ENCODE data around the gene LACRT. TPM values are rescaled to one million over a fixed set of nuclear protein-coding genes. Genes with fewer than 3 reads are reported as not detected.
"Not testable (repeated sequence)": the region's sequence is repeated elsewhere in the genome, so short reads cannot be mapped to it uniquely, and the experiment has no call there.

Gene LACRT
- total and polyA plus RNA-seq, 2 experiments from 2014 or later, result not detected

GRCh38 chr12:54678131-54678530 lies 43.4 kb upstream of the LACRT start:
- H3K79me2 ChIP-seq (ENCODE audit: insufficient read depth), result no peaks in the 10 kb centered on the region
- H3K27me3 ChIP-seq (replicated peaks; ENCODE audit: insufficient read depth), result peaks cover 12% of the 10 kb centered on the region; the same call in 1 of the 2 replicates
- H3F3A ChIP-seq (ENCODE audit: insufficient read depth), result no peaks in the 10 kb centered on the region
- H2AFZ ChIP-seq, result no peak overlapping the region
- no peak overlapping the region for H3K27ac ChIP-seq
- H3K9me2 ChIP-seq (ENCODE audit: insufficient read depth), result no peaks in the 10 kb centered on the region
- H3K9ac ChIP-seq, result no peak overlapping the region
- no peak for DNase-seq
- H3K4me1 ChIP-seq (ENCODE audit: insufficient read depth), result no peaks in the 10 kb centered on the region
- in situ Hi-C loops (cut with MboI), result no loop called here
- H4K20me1 ChIP-seq (ENCODE audit: insufficient read depth), result no peaks in the 10 kb centered on the region
- 21 to 32% methylated on average over 5 of the region's 5 CpGs for WGBS, 2 experiments (ENCODE audit: low coverage in 1 of 2, low lambda C conversion rate in 2 of 2, missing lambda C conversion rate in 2 of 2)
- TF ChIP-seq EZH2phosphoT487 (IDR thresholded peaks at IDR 0.05; ENCODE audit: insufficient read depth, low read depth) (no peak), EZH2 (IDR thresholded peaks at IDR 0.05; ENCODE audit: insufficient read depth, poor library complexity, severe bottlenecking) (no peak)
- H3K4me3 ChIP-seq, result no peak overlapping the region
- H3K9me3 ChIP-seq (ENCODE audit: low read depth), result no peaks in the 10 kb centered on the region
- no peaks in the 10 kb centered on the region for H3K36me3 ChIP-seq (ENCODE audit: low read depth)
- H3K4me2 ChIP-seq (ENCODE audit: unreplicated experiment), result no peak overlapping the region

- no peaks in the 10 kb centered on the region for H3K9me3 ChIP-seq (ENCODE audit: low read depth)
- no peaks in the 10 kb centered on the region for H4K20me1 ChIP-seq (ENCODE audit: insufficient read depth)
- no peaks in the 10 kb centered on the region for H3K9me2 ChIP-seq (ENCODE audit: insufficient read depth)
- no peak overlapping the region for H3K4me2 ChIP-seq (ENCODE audit: unreplicated experiment)
- no peak overlapping the region for H3K4me3 ChIP-seq
- no peaks in the 10 kb centered on the region for H3K4me1 ChIP-seq (ENCODE audit: insufficient read depth)
- H3F3A ChIP-seq (ENCODE audit: insufficient read depth), result no peaks in the 10 kb centered on the region
- TF ChIP-seq EZH2phosphoT487 (IDR thresholded peaks at IDR 0.05; ENCODE audit: insufficient read depth, low read depth) (no peak), EZH2 (IDR thresholded peaks at IDR 0.05; ENCODE audit: insufficient read depth, poor library complexity, severe bottlenecking) (no peak)
- no peaks in the 10 kb centered on the region for H3K36me3 ChIP-seq (ENCODE audit: low read depth)
- no peak overlapping the region for H2AFZ ChIP-seq
- H3K27ac ChIP-seq, result no peak overlapping the region
- 48 to 53% methylated on average over 5 of the region's 5 CpGs for WGBS, 2 experiments (ENCODE audit: low coverage in 1 of 2, low lambda C conversion rate in 2 of 2, missing lambda C conversion rate in 2 of 2)
- H3K27me3 ChIP-seq (replicated peaks; ENCODE audit: insufficient read depth), result peaks cover 9% of the 10 kb centered on the region; the same call in 1 of the 2 replicates
- in situ Hi-C loops (cut with MboI), result no loop called here
- no peaks in the 10 kb centered on the region for H3K79me2 ChIP-seq (ENCODE audit: insufficient read depth)
- H3K9ac ChIP-seq, result no peak overlapping the region
- no peak for DNase-seq
Observed at GRCh38 chr12:54667945-54668344, 33.2 kb upstream of the LACRT start.

GRCh38 chr12:54666008-54666407 lies 31.3 kb upstream of the LACRT start:
- Histone ChIP-seq H3K9me3 (ENCODE audit: low read depth) (no peaks in the 10 kb centered on the region), H3F3A (ENCODE audit: insufficient read depth) (no peaks in the 10 kb centered on the region), H3K79me2 (ENCODE audit: insufficient read depth) (no peaks in the 10 kb centered on the region), H3K36me3 (ENCODE audit: low read depth) (no peaks in the 10 kb centered on the region), H2AFZ (no peak overlapping the region), H3K27ac (no peak overlapping the region), H3K9me2 (ENCODE audit: insufficient read depth) (no peaks in the 10 kb centered on the region), H3K27me3 (replicated peaks; ENCODE audit: insufficient read depth) (0 out of 2 replicates have a peak, but pooled peaks cover 5% of the 10 kb centered on the region), H4K20me1 (ENCODE audit: insufficient read depth) (no peaks in the 10 kb centered on the region), H3K4me1 (ENCODE audit: insufficient read depth) (no peaks in the 10 kb centered on the region), H3K9ac (no peak overlapping the region), H3K4me3 (no peak overlapping the region), H3K4me2 (ENCODE audit: unreplicated experiment) (no peak overlapping the region)
- in situ Hi-C loops (cut with MboI), result no loop called here
- WGBS, 2 experiments (ENCODE audit: low coverage in 1 of 2, low lambda C conversion rate in 2 of 2, missing lambda C conversion rate in 2 of 2), result 18 to 23% methylated on average over 3 of the region's 3 CpGs
- no peak for TF ChIP-seq EZH2phosphoT487 (IDR thresholded peaks at IDR 0.05; ENCODE audit: insufficient read depth, low read depth)
- TF ChIP-seq EZH2 (IDR thresholded peaks at IDR 0.05; ENCODE audit: insufficient read depth, poor library complexity, severe bottlenecking), result no peak
- no peak for DNase-seq

- H3K36me3 ChIP-seq (ENCODE audit: low read depth); H3K27me3 ChIP-seq (replicated peaks; ENCODE audit: insufficient read depth): not testable (repeated sequence)
Observed at GRCh38 chr12:54665022-54665635, 30.4 kb upstream of the LACRT start.

GRCh38 chr12:54663603-54664002 lies 28.9 kb upstream of the LACRT start:
- Histone ChIP-seq H2AFZ (no peak overlapping the region), H3K27me3 (replicated peaks; ENCODE audit: insufficient read depth) (no peaks in the 10 kb centered on the region), H3K4me1 (ENCODE audit: insufficient read depth) (no peaks in the 10 kb centered on the region), H3K27ac (no peak overlapping the region), H3K4me3 (no peak overlapping the region), H3K9me2 (ENCODE audit: insufficient read depth) (no peaks in the 10 kb centered on the region), H3K9me3 (ENCODE audit: low read depth) (no peaks in the 10 kb centered on the region), H3K4me2 (ENCODE audit: unreplicated experiment) (no peak overlapping the region), H4K20me1 (ENCODE audit: insufficient read depth) (no peaks in the 10 kb centered on the region), H3K9ac (no peak overlapping the region), H3F3A (ENCODE audit: insufficient read depth) (no peaks in the 10 kb centered on the region), H3K36me3 (ENCODE audit: low read depth) (no peaks in the 10 kb centered on the region), H3K79me2 (ENCODE audit: insufficient read depth) (no peaks in the 10 kb centered on the region)
- WGBS, 2 experiments (ENCODE audit: low coverage in 1 of 2, low lambda C conversion rate in 2 of 2, missing lambda C conversion rate in 2 of 2), result 37 to 38% methylated on average over 3 of the region's 3 CpGs
- DNase-seq, result no peak
- in situ Hi-C loops (cut with MboI), result no loop called here
- TF ChIP-seq EZH2 (IDR thresholded peaks at IDR 0.05; ENCODE audit: insufficient read depth, poor library complexity, severe bottlenecking) (no peak), EZH2phosphoT487 (IDR thresholded peaks at IDR 0.05; ENCODE audit: insufficient read depth, low read depth) (no peak)

More at GRCh38 chr12:54665022-54665635, 30.4 kb upstream of the LACRT start:
- H4K20me1 ChIP-seq (ENCODE audit: insufficient read depth); H3K9ac ChIP-seq; H3K9me2 ChIP-seq (ENCODE audit: insufficient read depth); H3K4me1 ChIP-seq (ENCODE audit: insufficient read depth); H3K79me2 ChIP-seq (ENCODE audit: insufficient read depth); H3K4me3 ChIP-seq; H3K27ac ChIP-seq; in situ Hi-C loops (cut with MboI); H2AFZ ChIP-seq; H3F3A ChIP-seq (ENCODE audit: insufficient read depth); H3K4me2 ChIP-seq (ENCODE audit: unreplicated experiment); H3K9me3 ChIP-seq (ENCODE audit: low read depth); DNase-seq: not testable (repeated sequence)
- 12 to 14% methylated on average over 3 of the region's 3 CpGs for WGBS, 2 experiments (ENCODE audit: low coverage in 1 of 2, low lambda C conversion rate in 2 of 2, missing lambda C conversion rate in 2 of 2)
